Heart left ventricle (tissue), 13 donors: ENCODE data around the gene CRACR2A.

Source experiments
- POLR2A ChIP-seq, 2 donors: fragments of 450-650 bp; IDR thresholded peaks; one replicate each; pipeline ENCODE4 v1.6.1; 2017; ENCODE audit warnings: antibody characterized with exemption in 2 of 2, mild to moderate bottlenecking in 2 of 2, moderate library complexity in 2 of 2
- TF ChIP-seq, protein P1 (sequence below), 12 donors: fragments of 200-600 bp; sonication (generic) in 4 of 12; IDR thresholded peaks; one replicate each; pipeline versions ENCODE4 v1.5.0 to v1.8.0; 2018 to 2022; ENCODE audit warnings: antibody characterized with exemption in 12 of 12, mild to moderate bottlenecking in 5 of 12
- donor health status: ischemic (EF 13 %, LVEDD 7.1; RV severe dilation, severe dysfunction).
- donor health status: DM: no; HTN: yes; CAD: no.
- donor health status: DM: no; HTN: no; CAD: no.
- donor health status: ischemic (EF 25% LVEDD 6.9; RV normal size, moderate dysfunction).
- donor health status: ischemic (EF 25% LVEDD 5.7; RV mildly dilated, moderate dysfunction).
- donor health status: ischemic (EF 35%, LVEDD 5.7; RV mildly dilated, moderate dysfunction).
- donor health status: nonischemic (EF 11% LVEDD 7.7; RV severe dilation, severe dysfunction).
- donor health status: DM: yes; HTN: yes; CAD: no.
- donor health status: PGD.
- donor health status: ischemic (EF 29% LVEDD 5.4; RV normal size, mild dysfunction).
- donor health status: nonischemic (EF 23%, LVEDD 6.1; RV moderate dilation, normal function).

DNA sequence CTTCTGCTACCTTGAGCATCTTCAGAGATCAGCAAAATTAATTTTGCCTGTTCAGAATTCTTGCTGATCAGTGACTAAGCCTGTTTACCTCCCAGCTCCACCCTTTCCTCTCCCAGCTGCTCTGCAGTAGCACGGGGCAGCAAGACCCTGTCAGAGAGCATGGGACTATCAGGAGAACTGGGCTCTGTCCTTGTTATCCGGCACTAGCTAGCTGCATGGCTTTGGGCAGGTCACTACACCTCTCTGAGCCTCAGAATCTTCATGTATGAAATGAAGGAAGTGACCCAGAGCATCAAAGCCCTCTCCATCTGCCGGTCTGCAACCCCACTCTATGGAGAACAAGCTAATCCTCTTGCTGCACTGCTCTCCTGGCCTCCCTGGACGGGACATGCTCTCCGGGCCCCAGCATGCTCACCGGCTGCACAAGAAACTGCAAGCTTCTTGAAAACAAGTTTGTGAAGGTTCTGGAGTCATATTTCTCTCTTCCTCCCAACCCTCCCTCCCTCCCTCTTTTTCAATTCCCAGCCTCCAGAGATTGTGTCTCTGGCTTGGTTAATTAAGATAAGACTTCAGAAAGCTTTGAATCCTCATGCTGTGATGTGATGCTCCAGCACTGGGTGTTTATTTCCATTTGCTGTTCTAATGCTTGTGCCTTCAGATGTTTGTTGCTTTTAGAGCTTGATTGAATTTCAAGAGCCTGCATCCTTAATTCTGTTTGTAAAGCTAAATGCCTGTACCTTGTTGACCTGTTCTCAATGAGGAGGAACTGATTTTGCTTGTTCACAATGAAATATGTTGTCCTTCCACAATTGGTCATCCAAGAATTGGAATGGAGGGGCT is 101.1 kb downstream of the CRACR2A start:
- TF ChIP-seq, protein P1, sequence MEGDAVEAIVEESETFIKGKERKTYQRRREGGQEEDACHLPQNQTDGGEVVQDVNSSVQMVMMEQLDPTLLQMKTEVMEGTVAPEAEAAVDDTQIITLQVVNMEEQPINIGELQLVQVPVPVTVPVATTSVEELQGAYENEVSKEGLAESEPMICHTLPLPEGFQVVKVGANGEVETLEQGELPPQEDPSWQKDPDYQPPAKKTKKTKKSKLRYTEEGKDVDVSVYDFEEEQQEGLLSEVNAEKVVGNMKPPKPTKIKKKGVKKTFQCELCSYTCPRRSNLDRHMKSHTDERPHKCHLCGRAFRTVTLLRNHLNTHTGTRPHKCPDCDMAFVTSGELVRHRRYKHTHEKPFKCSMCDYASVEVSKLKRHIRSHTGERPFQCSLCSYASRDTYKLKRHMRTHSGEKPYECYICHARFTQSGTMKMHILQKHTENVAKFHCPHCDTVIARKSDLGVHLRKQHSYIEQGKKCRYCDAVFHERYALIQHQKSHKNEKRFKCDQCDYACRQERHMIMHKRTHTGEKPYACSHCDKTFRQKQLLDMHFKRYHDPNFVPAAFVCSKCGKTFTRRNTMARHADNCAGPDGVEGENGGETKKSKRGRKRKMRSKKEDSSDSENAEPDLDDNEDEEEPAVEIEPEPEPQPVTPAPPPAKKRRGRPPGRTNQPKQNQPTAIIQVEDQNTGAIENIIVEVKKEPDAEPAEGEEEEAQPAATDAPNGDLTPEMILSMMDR (IDR thresholded peaks at IDR 0.05), result no peak
- TF ChIP-seq POLR2A (IDR thresholded peaks at IDR 0.05), result no peak
